RWPE2 (cell line): ENCODE data around the gene NAA40.

Experiments used
- ATAC-seq: fragments of 200-7000 bp; cut with Tn5 transposase; 3 replicates; pipeline ENCODE4 v1.9.1; 2021; ENCODE audit warnings: low read depth
- DNase-seq: peaks from one replicate; pipeline ENCODE4 v3.0.0-alpha.2; 2020; ENCODE audit warnings: low spot score
- H3K27ac ChIP-seq: fragments of 450-650 bp; 2 replicates; pipeline ENCODE4 v1.5.1; 2017; ENCODE audit warnings: mild to moderate bottlenecking; ENCODE audit not compliant: poor library complexity, severe bottlenecking
- H3K27me3 ChIP-seq: fragments of 250-450 bp; sonication (Bioruptor Pico); 2 replicates; pipeline ENCODE4 v1.5.1; 2021; ENCODE audit warnings: mild to moderate bottlenecking, moderate library complexity; ENCODE audit not compliant: insufficient read depth, poor library complexity, severe bottlenecking
- H3K36me3 ChIP-seq: fragments of 250-450 bp; sonication (Bioruptor Pico); 2 replicates; pipeline ENCODE4 v1.5.1; 2020; ENCODE audit warnings: low read depth, mild to moderate bottlenecking, moderate library complexity
- H3K4me1 ChIP-seq: fragments of 250-450 bp; sonication (Bioruptor Pico); 2 replicates; pipeline ENCODE4 v1.5.1; 2021; ENCODE audit warnings: mild to moderate bottlenecking, moderate library complexity; ENCODE audit not compliant: insufficient read depth, poor library complexity, severe bottlenecking
- H3K4me3 ChIP-seq: fragments of 250-450 bp; sonication (Bioruptor Pico); 2 replicates; pipeline ENCODE4 v1.5.1; 2021; ENCODE audit warnings: mild to moderate bottlenecking, moderate library complexity; ENCODE audit not compliant: severe bottlenecking
- H3K9me3 ChIP-seq: fragments of 250-450 bp; sonication (Bioruptor Pico); 2 replicates; pipeline ENCODE4 v1.5.1; 2021; ENCODE audit warnings: mild to moderate bottlenecking, moderate library complexity; ENCODE audit not compliant: severe bottlenecking
- CTCF ChIP-seq: fragments of 450-650 bp; IDR thresholded peaks from one replicate; pipeline ENCODE4 v1.5.1; 2017; ENCODE audit warnings: mild to moderate bottlenecking, moderate library complexity; ENCODE audit not compliant: poor library complexity, severe bottlenecking

NAA40 gene

DNA sequence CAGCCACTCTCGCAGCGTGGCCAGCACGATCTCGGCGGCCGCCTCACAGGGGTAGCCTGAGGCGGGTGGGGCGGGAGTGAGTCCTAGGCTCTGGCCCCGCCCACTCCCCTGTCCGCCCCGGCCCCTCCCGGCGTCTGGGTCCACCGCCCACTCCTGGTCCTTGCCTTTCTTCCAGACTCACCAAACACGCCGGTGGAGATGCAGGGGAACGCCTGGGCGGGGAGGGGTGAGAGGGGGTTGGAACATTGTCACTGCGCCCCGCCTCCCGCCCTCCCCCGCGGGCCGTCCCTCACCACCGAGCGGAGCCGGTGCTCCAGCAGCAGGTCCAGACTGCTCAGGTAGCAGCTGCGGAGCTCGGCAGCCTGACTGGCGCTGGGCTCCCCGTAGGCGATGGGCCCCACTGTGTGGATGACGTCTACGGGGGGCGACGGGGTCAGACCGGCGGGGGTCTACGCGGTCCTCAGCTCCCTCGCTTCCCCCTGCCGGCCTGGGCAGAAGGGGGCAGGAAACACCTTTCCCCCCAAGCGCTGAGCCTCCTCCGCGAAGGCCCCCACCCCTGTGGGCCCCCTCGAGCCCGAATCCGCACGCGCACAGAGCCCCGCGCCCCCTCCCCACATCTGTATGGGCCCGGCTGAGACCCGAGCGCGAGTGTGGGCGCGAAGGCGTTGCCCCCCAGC is 60.7 kb downstream of the NAA40 start:
- H3K9me3 ChIP-seq = no peaks in the 10 kb centered on the region
- H3K27me3 ChIP-seq = no peaks in the 10 kb centered on the region
- ATAC-seq = peak; percentile 79
- H3K27ac ChIP-seq = peak overlapping the region; percentile 4
- no peak for TF ChIP-seq CTCF
- peaks cover 28% of the 10 kb centered on the region for H3K36me3 ChIP-seq
- peaks cover 7% of the 10 kb centered on the region for H3K4me1 ChIP-seq
- peak; percentile 95 for DNase-seq
- H3K4me3 ChIP-seq = no peak overlapping the region

DNA sequence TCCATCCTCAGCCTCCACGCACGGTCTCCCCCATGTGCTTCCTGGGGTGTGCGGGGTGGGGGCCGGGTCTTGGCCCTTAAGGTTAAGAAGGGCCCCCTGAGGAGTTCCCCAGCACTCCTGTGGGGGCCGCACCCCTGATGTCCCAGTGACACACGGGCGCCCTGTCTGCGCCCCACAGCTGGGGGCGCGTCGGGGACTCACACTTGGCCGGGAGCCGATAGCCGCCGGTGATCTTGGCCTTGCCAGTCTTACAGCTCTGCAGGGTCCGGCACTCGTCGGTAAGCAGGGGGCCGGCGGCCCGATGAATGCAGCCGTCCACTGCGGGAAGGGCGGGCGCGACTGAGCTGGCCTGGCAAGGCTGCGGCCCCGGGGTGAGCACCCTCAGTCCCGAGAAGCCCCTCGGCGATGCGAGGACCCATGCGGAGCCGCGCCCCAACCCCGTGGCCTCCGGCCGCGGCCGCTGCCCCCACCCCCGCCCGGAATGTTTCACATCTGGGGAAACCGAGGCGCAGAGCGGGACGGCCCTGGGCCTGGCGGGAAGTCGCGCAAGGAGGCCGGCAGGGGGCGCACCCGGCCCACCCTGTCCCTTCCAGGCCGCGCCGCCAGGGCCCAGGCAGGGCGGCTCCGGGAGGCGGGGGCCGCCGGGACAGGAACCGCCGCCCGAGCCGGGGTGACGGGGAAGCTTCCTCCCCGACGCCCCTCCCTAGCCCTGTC is 61.4 kb downstream of the NAA40 start:
- Histone ChIP-seq H3K36me3 (peaks cover 26% of the 10 kb centered on the region), H3K4me1 (peaks cover 7% of the 10 kb centered on the region), H3K27me3 (no peaks in the 10 kb centered on the region), H3K4me3 (no peak overlapping the region), H3K9me3 (no peaks in the 10 kb centered on the region), H3K27ac (no peak overlapping the region)
- peak; percentile 28; the same call in 2 of the 3 replicates for ATAC-seq
- TF ChIP-seq CTCF = peak; percentile 81
- DNase-seq = no peak

DNA sequence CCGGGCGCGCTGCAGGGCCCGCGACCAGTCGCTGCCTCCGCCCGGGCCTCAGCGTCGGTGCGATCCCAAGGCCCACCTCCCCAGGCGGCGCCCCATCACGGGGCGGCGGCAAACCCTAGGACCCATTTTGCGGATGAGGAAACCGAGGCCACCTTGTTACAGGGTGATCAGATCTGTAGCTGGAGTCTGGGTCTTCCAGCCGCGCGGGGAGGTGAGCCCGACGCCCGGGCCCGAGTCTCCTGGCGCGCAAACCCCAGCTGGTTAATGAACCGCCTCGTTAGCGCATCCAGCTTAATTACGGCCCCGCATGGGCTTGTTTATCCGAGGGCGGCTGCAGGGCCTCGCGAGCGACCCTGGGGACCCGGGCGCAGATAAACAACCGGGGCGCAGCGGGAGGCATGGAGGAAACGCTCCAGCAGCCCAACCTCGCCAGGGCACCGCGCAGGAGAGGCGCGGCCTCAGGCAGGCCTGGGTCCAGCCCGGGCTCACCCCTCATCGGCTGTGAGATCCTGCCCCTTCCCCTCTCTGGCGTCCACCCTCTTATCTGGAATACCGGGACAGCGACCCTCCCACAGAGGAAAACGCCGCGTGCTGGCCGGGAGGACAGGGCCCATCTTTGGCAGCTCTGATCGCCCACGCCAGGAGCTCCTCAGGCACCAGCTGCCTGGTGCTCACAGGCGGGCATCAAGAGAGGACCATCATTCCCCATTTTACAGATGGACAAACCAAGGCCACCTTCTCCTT is 62.1 kb downstream of the NAA40 start:
- Histone ChIP-seq H3K27me3 (no peaks in the 10 kb centered on the region), H3K9me3 (no peaks in the 10 kb centered on the region), H3K36me3 (peaks cover 22% of the 10 kb centered on the region), H3K4me3 (no peak overlapping the region), H3K4me1 (peaks cover 7% of the 10 kb centered on the region), H3K27ac (no peak overlapping the region)
- no peak for ATAC-seq
- DNase-seq = no peak
- peak; percentile 51 for TF ChIP-seq CTCF

DNA sequence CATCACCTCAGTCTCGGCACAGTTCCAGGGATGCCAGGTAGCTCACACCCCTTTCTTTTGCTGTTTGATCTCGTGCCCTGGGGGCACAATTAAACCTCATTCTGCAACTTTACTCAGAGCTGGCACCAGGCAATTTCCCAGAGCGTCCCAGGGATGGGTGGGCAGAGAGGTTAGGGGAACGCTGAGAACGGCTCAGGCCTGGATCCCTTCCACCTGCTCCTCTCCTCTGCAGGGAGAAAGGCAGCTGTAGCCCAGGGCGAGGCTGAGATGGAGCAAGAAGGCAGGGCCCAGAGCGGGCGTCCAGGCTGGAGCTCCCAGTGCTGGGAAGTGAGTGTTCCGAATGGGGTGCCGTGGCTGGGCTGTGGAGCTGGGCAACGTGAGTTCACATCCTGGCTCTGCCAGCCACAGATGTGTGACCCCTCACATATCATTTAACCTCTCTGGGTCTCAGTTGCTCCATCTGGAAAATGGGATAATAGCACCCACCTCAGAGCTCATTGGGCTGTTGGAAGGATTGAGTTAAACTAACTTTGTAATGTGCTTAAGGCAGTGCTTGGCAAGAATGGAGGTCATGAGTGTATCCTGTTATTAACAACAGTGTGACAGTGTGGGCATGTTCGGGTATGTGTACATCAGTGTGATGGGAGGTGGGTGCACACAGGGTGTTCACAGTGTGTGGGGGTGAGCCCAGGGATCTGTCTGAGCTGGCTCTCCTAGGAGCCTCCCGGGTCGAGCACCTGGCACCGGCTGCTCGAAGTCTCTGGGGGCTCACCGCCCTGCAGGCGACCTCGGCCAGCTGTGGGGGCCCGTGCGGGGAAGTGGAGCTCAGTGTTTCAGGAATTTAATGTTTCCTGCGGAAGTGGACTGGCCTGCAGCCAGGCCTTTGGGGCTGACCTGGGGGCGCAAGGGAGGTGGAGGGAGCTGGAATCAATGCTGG is 63.0 kb downstream of the NAA40 start:
- Histone ChIP-seq H3K4me3 (no peak overlapping the region), H3K36me3 (peaks cover 16% of the 10 kb centered on the region), H3K27me3 (no peaks in the 10 kb centered on the region), H3K4me1 (peaks cover 7% of the 10 kb centered on the region), H3K27ac (no peak overlapping the region), H3K9me3 (no peaks in the 10 kb centered on the region)
- DNase-seq (no peak), ATAC-seq (no peak)
- no peak for TF ChIP-seq CTCF
